HT-29 (cell line): ENCODE measurements around the gene GSTM3. TPM values are rescaled to one million over a fixed set of nuclear protein-coding genes. Genes with fewer than 3 reads are reported as not detected.
"Not testable (repeated sequence)": the region's sequence is repeated elsewhere in the genome, so short reads cannot be mapped to it uniquely, and the experiment has no call there.

Source experiments
- DNase-seq: peaks from one replicate; pipeline ENCODE4 v3.0.0-alpha.2; 2015; ENCODE audit warnings: low spot score
- total RNA-seq: library from RNA; depleted of rRNA; stranded (reverse); fragments of >200 nt; shearing (Covaris generic); gene quantifications from 2 replicates; pipeline ENCODE4 v1.2.3, GENCODE V29; 2014; rRNA removed

The GSTM3 gene
- total RNA-seq, 1 experiment from 2014 or later, result not detected

DNA sequence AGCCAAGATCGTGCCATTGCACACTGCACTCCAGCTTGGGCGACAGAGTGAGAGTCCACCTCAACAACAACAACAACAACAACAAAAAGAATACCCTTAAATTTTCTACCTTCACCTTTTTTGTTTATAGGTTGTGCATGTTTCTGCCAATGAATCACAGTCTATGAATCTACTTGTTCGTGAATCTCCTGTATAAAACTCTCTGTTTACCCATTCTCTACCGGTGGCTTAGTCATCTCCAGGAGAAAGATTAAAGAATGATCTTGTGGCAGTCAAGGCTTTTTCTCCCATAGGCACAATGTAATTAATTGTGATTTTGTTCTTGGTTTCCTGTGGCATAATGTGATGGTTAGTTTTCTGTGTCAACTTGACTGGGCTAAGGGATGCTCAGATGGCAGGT is 43.0 kb downstream of the GSTM3 start:
- DNase-seq, result not testable (repeated sequence)

DNA sequence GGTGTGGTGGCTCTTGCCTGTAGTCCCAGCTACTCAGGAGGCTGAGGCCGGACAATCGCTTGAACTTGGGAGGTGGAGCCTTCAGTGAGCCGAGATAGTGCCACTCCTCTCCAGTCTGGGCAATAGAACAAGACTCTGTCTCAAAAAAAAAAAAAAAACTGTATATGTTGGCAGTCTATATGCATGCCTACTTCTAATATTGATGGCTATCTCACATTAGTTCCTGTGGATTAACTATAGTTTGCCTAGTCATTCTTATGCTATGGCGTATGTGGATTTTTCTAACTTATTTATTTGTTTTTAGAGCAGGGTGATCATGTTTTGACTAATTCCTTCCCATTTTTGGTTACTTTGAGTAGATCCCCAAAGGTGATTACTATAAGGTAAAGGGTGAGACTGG is 43.8 kb downstream of the GSTM3 start:
- no peak for DNase-seq

DNA sequence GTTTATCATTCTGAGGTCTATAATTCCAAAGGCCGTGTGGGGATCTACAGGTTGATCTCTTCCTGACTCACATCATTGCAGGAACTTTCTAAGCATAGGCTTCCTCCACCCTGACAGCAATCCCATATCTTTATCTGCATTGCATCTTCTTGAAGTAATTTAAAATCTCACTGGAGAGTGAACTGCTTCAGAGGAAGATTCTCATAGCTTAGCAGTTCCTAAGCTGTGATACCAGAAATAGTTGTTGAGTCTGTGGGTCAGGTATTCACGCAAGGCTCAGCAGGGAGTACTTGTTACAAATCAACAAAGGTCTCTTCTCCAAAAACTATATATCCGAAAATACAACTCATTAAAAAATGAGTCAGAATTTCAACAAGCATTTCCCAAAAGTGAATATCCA is 45.7 kb downstream of the GSTM3 start:
- not testable (repeated sequence) for DNase-seq

- not testable (repeated sequence) for DNase-seq
Observed at GRCh38 chr1:109694400-109694799, 46.4 kb downstream of the GSTM3 start.

- DNase-seq, result no peak
Observed at GRCh38 chr1:109691759-109692158, 49.1 kb downstream of the GSTM3 start.

- DNase-seq, result no peak
Observed at GRCh38 chr1:109689844-109690405, 50.9 kb downstream of the GSTM3 start.

- no peak for DNase-seq
Observed at GRCh38 chr1:109687641-109688499, 53.0 kb downstream of the GSTM3 start, which contains the start of gene GSTM1. GSTM1 (plus strand) TSS chr1:109687817; CDS start chr1:109687874, 57 bp downstream.

- not testable (repeated sequence) for DNase-seq
Observed at GRCh38 chr1:109687109-109687508, 53.7 kb downstream of the GSTM3 start.

DNA sequence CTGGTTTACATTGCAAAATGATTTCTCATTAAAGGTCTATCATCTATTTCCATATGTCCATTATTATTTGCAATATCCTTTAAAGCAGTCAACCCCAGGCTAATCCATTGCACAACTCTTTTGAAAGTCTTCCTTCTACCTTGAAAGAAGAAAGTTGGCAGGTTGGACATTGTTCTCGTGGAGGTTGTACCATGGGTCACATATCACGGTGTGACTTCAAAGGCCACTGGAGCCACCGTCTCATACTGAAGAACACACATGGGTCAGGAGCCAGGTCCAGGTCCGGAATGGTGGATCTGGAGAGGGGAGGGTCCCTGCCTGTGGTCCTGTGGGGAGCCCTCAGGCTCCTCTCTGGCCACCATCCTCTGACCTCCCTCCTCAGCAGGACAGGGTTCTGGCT is 54.9 kb downstream of the GSTM3 start:
- DNase-seq, result not testable (repeated sequence)

GRCh38 chr1:109685399-109685798 is 55.4 kb downstream of the GSTM3 start:
- not testable (repeated sequence) for DNase-seq

- not testable (repeated sequence) for DNase-seq
Observed at GRCh38 chr1:109684777-109685176, 56.1 kb downstream of the GSTM3 start.

Other genes with a start within 250 kb of the GSTM3 start
- gene CYB561D1, start 246.9 kb downstream of the GSTM3 start, total RNA-seq, result 5.9 TPM in 2 replicates
- 1.1 and 1.2 TPM in 2 replicates for gene AMIGO1, start 231.3 kb downstream of the GSTM3 start, total RNA-seq
- gene GPR61, start 201.2 kb downstream of the GSTM3 start, total RNA-seq, result 0.18 TPM in 1 of 2 replicates, not detected in the other
- 3.8 and 3.9 TPM in 2 replicates for gene GNAI3, start 192.4 kb downstream of the GSTM3 start, total RNA-seq
- gene GNAT2, start 121.4 kb downstream of the GSTM3 start, total RNA-seq, result not detected in 2 replicates
- gene AMPD2, start 121.2 kb downstream of the GSTM3 start, total RNA-seq, result 93.4 and 94.2 TPM in 2 replicates
- gene GSTM4, start 84.9 kb downstream of the GSTM3 start, total RNA-seq, result 2.5 and 4.5 TPM in 2 replicates
- not detected in 2 replicates for gene GSTM2, start 73.0 kb downstream of the GSTM3 start, total RNA-seq
- gene GSTM1, start 53.2 kb downstream of the GSTM3 start, total RNA-seq, result not detected in 2 replicates
- not detected in 2 replicates for gene GSTM5, start 28.8 kb downstream of the GSTM3 start, total RNA-seq
- 107 and 120 TPM in 2 replicates for gene EPS8L3, start 22.9 kb upstream of the GSTM3 start, total RNA-seq
- gene CSF1, start 169.8 kb upstream of the GSTM3 start, total RNA-seq, result 0.68 and 5.4 TPM in 2 replicates
- 45.6 and 48.7 TPM in 2 replicates for gene AHCYL1, start 243.7 kb upstream of the GSTM3 start, total RNA-seq